NCI-H82 treated with DMSO at 0.1 percent for 48 hours (cell line): ENCODE data around the gene HIVEP3.
A peak's percentile ranks its signal among the peaks of the same experiment; 100 is the strongest.

ENCODE experiments used
- DNase-seq: peaks from one replicate; lab custom pipeline; 2025; ENCODE audit not compliant: unreplicated experiment; lab: John Stamatoyannopoulos, UW

The HIVEP3 gene

GRCh38 chr1:41715441-41716095 lies 203.2 kb downstream of the HIVEP3 start:
- DNase-seq: no peak

- DNase-seq: peak; percentile 67
These were observed 203.9 kb downstream of the HIVEP3 start for GRCh38 chr1:41714638-41715389.

GRCh38 chr1:41713557-41714327 lies 205.0 kb downstream of the HIVEP3 start:
- peak; percentile 15 for DNase-seq

- DNase-seq: no peak
These were observed 205.6 kb downstream of the HIVEP3 start for GRCh38 chr1:41713141-41713540.

GRCh38 chr1:41712695-41713094 lies 206.0 kb downstream of the HIVEP3 start:
- DNase-seq: no peak

GRCh38 chr1:41712081-41712480 lies 206.6 kb downstream of the HIVEP3 start:
- DNase-seq: no peak

GRCh38 chr1:41711581-41711980 lies 207.1 kb downstream of the HIVEP3 start:
- DNase-seq: no peak

- DNase-seq: no peak
These were observed 207.7 kb downstream of the HIVEP3 start for GRCh38 chr1:41710980-41711379.

GRCh38 chr1:41709873-41710272 lies 208.8 kb downstream of the HIVEP3 start:
- DNase-seq: no peak

- DNase-seq: no peak
These were observed 209.4 kb downstream of the HIVEP3 start for GRCh38 chr1:41709331-41709730.

GRCh38 chr1:41708332-41708731 lies 210.4 kb downstream of the HIVEP3 start:
- no peak for DNase-seq

- DNase-seq: no peak
These were observed 210.9 kb downstream of the HIVEP3 start for GRCh38 chr1:41707793-41708192.

GRCh38 chr1:41705798-41706197 lies 212.9 kb downstream of the HIVEP3 start:
- no peak for DNase-seq

- peak; percentile 47 for DNase-seq
These were observed 214.5 kb downstream of the HIVEP3 start for GRCh38 chr1:41704196-41704595.

GRCh38 chr1:41702771-41703170 lies 216.0 kb downstream of the HIVEP3 start:
- no peak for DNase-seq

- no peak for DNase-seq
These were observed 217.7 kb downstream of the HIVEP3 start for GRCh38 chr1:41700986-41701535.

GRCh38 chr1:41700581-41700980 lies 218.1 kb downstream of the HIVEP3 start:
- DNase-seq: no peak

- no peak for DNase-seq
These were observed 218.9 kb downstream of the HIVEP3 start for GRCh38 chr1:41699861-41700248.

- DNase-seq: no peak
These were observed 219.5 kb downstream of the HIVEP3 start for GRCh38 chr1:41698916-41699860.

GRCh38 chr1:41696381-41696780 lies 222.3 kb downstream of the HIVEP3 start:
- no peak for DNase-seq
